OCI-M2 (cell line): Measurements from ENCODE around the gene JMY.

Experiments used
- DNase-seq: peaks from one replicate; lab custom pipeline; 2025; ENCODE audit not compliant: unreplicated experiment; lab: John Stamatoyannopoulos, UW

Gene JMY

GRCh38 chr5:79287380-79287779, 51.4 kb downstream of the JMY start:
- no peak for DNase-seq

GRCh38 chr5:79287907-79288306, 52.0 kb downstream of the JMY start:
- DNase-seq, result no peak

GRCh38 chr5:79295029-79295428, 59.1 kb downstream of the JMY start:
- DNase-seq, result no peak

- DNase-seq, result no peak
Measured at GRCh38 chr5:79297661-79298060, 61.7 kb downstream of the JMY start.

- no peak for DNase-seq
Measured at GRCh38 chr5:79301046-79301712, 65.2 kb downstream of the JMY start.

- DNase-seq, result no peak
Measured at GRCh38 chr5:79302454-79302853, 66.5 kb downstream of the JMY start.

- DNase-seq, result no peak
Measured at GRCh38 chr5:79305706-79306105, 69.8 kb downstream of the JMY start.

GRCh38 chr5:79318935-79319614, 83.1 kb downstream of the JMY start:
- DNase-seq, result no peak

- DNase-seq, result no peak
Measured at GRCh38 chr5:79329453-79329852, 93.5 kb downstream of the JMY start.

- no peak for DNase-seq
Measured at GRCh38 chr5:79330071-79330470, 94.1 kb downstream of the JMY start.

- DNase-seq, result no peak
Measured at GRCh38 chr5:79333852-79334557, 98.1 kb downstream of the JMY start.

- no peak for DNase-seq
Measured at GRCh38 chr5:79346420-79346824, 110.5 kb downstream of the JMY start.

GRCh38 chr5:79349047-79349446, 113.1 kb downstream of the JMY start:
- no peak for DNase-seq

GRCh38 chr5:79349881-79350280, 114.0 kb downstream of the JMY start:
- DNase-seq, result no peak

- no peak for DNase-seq
Measured at GRCh38 chr5:79357398-79357797, 121.5 kb downstream of the JMY start.
